ENCODE measurements around the gene FAM3A. TPM values are rescaled to one million over a fixed set of nuclear protein-coding genes. Genes with fewer than 3 reads are reported as not detected.

FAM3A gene
- total and polyA plus RNA-seq, 2 of the 4 experiments (the other 2 are of a cell fraction), result 14.0 to 47.2 TPM

GRCh38 chrX:154549766-154550165 is 33.7 kb upstream of the FAM3A start:
- peaks cover 19% of the 10 kb centered on the region for H3K36me3 ChIP-seq (ENCODE audit: control insufficient read depth, insufficient read depth, low read length)
- H2BK120ac ChIP-seq (ENCODE audit: low read depth, low read length), result 0 out of 2 replicates have a peak overlapping the region, but pooled peaks have one; percentile 71
- H3K18ac ChIP-seq (ENCODE audit: low read depth, low read length), result peak overlapping the region; percentile 28; the same call in 1 of the 2 replicates
- no peak overlapping the region for H3K4me3 ChIP-seq (ENCODE audit: insufficient read depth, low read depth, low read length)
- peak overlapping the region; percentile 85 for H2BK5ac ChIP-seq (ENCODE audit: low read depth, low read length, poor library complexity, severe bottlenecking)
- no peak overlapping the region for H2AFZ ChIP-seq (replicated peaks; ENCODE audit: low read length, poor library complexity)
- WGBS, 2 experiments (ENCODE audit: extremely low coverage in 2 of 2, insufficient read length in 1 of 2), result no CpG with 5 or more reads among the region's 1 CpG
- CTCF ChIA-PET, result no interaction called here
- POLR2A ChIA-PET (ENCODE audit: unreplicated experiment), result no interaction called here
- H3K4ac ChIP-seq (ENCODE audit: low read depth, low read length), result peak overlapping the region; percentile 19; the same call in 1 of the 2 replicates
- no TSS peak for BruUV-seq (replicated peaks)
- no peaks in the 10 kb centered on the region for H3K9me3 ChIP-seq (ENCODE audit: control insufficient read depth, insufficient read depth, low read length)
- H4K8ac ChIP-seq (ENCODE audit: low read depth in 2 of 2, low read length in 2 of 2), result peak overlapping the region in 1 of 2 experiments; percentile 51; a peak in 1 of 4 replicates
- no peak overlapping the region for H4K91ac ChIP-seq (ENCODE audit: insufficient read depth, low read depth, low read length)
- peaks cover 3% of the 10 kb centered on the region; the same call in 1 of the 2 replicates for H3K9me1 ChIP-seq (ENCODE audit: insufficient read depth, low read length)
- peak; percentile 77 for DNase-seq
- H2AK5ac ChIP-seq (ENCODE audit: low read depth, low read length), result no peak overlapping the region
- no peak overlapping the region for H4K5ac ChIP-seq (ENCODE audit: low read depth, low read length)
- peak overlapping the region; percentile 65; the same call in 1 of the 2 replicates for H3K4me2 ChIP-seq (ENCODE audit: low read depth, low read length)
- peak overlapping the region; percentile 57; the same call in 1 of the 2 replicates for H3K27ac ChIP-seq (ENCODE audit: insufficient read depth, low read length)
- no peak overlapping the region for H2AK9ac ChIP-seq (replicated peaks; ENCODE audit: low read depth, low read length, poor library complexity)
- H2BK20ac ChIP-seq (ENCODE audit: low read depth, low read length), result peak overlapping the region; percentile 16; the same call in 1 of the 2 replicates
- no peak overlapping the region for H3K14ac ChIP-seq (replicated peaks; ENCODE audit: low read depth, low read length)
- TF ChIP-seq CTCF (conservative IDR thresholded peaks at IDR 0.05; ENCODE audit: low read depth, low read length) (no peak), USF2 (IDR thresholded peaks at IDR 0.05; ENCODE audit: low read depth, low read length) (no peak), MAFK (IDR thresholded peaks at IDR 0.05; ENCODE audit: low read depth, low read length) (no peak), MXI1 (IDR thresholded peaks at IDR 0.05; ENCODE audit: borderline replicate concordance, low read depth, low read length) (0 out of 2 replicates have a peak, but pooled peaks have one; percentile 42)
- dilution Hi-C loops (cut with HindIII; ENCODE audit: low sequenced_read_pairs, unreplicated experiment), result no loop called here
- peak overlapping the region; percentile 68; the same call in 1 of the 2 replicates for H3K56ac ChIP-seq (ENCODE audit: extremely low read depth, insufficient read depth, low read length)
- intact Hi-C loops (cut with micrococcal nuclease), result no loop called here
- H3K23ac ChIP-seq (ENCODE audit: low read depth, low read length), result no peak overlapping the region
- H4K20me1 ChIP-seq (ENCODE audit: insufficient read depth, low read length), result peaks cover 9% of the 10 kb centered on the region; the same call in 1 of the 2 replicates
- no peak for ATAC-seq (ENCODE audit: low read depth)
- peaks cover 5 to 38% of the 10 kb centered on the region in 2 experiments; a peak in 2 of 4 replicates for H3K79me1 ChIP-seq (ENCODE audit: low read depth in 1 of 2, low read length in 2 of 2)
- peaks cover 2% of the 10 kb centered on the region; the same call in 1 of the 2 replicates for H3K4me1 ChIP-seq (ENCODE audit: control insufficient read depth, insufficient read depth, low read length)
- H3K27me3 ChIP-seq (ENCODE audit: control insufficient read depth, insufficient read depth, low read length), result no peaks in the 10 kb centered on the region
- H2BK15ac ChIP-seq (ENCODE audit: low read depth, low read length), result 0 out of 3 replicates have a peak overlapping the region, but pooled peaks have one; percentile 51
- in situ Hi-C loops (cut with MboI; ENCODE audit: low sequenced_read_pairs), result loop anchor here (25.0 kb wide), 1 partner anchor 1587 kb away; no protein-coding TSS in a partner anchor
- no peak overlapping the region for H3K9ac ChIP-seq (ENCODE audit: low read depth, low read length)
